ENCODE measurements around the gene PTPRT.

Gene PTPRT

GRCh38 chr20:43096931-43097260, 92.8 kb downstream of the PTPRT start:
- no peak for DNase-seq (ENCODE audit: low read depth)
- TF ChIP-seq CTCF (conservative IDR thresholded peaks at IDR 0.05; ENCODE audit: control insufficient read depth, insufficient read depth, low read depth, low read length), result no peak
- no peak overlapping the region for H3K4me3 ChIP-seq (ENCODE audit: control insufficient read depth, low read depth, low read length)

- no peak for DNase-seq (ENCODE audit: low read depth)
- no peak overlapping the region for H3K4me3 ChIP-seq (ENCODE audit: control insufficient read depth, low read depth, low read length)
- TF ChIP-seq CTCF (conservative IDR thresholded peaks at IDR 0.05; ENCODE audit: control insufficient read depth, insufficient read depth, low read depth, low read length), result no peak
Measured at GRCh38 chr20:43096126-43096930, 93.4 kb downstream of the PTPRT start.

- H3K4me3 ChIP-seq (ENCODE audit: control insufficient read depth, low read depth, low read length), result no peak overlapping the region
- no peak for TF ChIP-seq CTCF (conservative IDR thresholded peaks at IDR 0.05; ENCODE audit: control insufficient read depth, insufficient read depth, low read depth, low read length)
- no peak for DNase-seq (ENCODE audit: low read depth)
Measured at GRCh38 chr20:43095034-43095433, 94.7 kb downstream of the PTPRT start.

GRCh38 chr20:43092386-43093088, 97.2 kb downstream of the PTPRT start:
- TF ChIP-seq CTCF (conservative IDR thresholded peaks at IDR 0.05; ENCODE audit: control insufficient read depth, insufficient read depth, low read depth, low read length), result no peak
- no peak for DNase-seq (ENCODE audit: low read depth)
- no peak overlapping the region for H3K4me3 ChIP-seq (ENCODE audit: control insufficient read depth, low read depth, low read length)

GRCh38 chr20:43068482-43068881, 121.2 kb downstream of the PTPRT start:
- TF ChIP-seq CTCF (conservative IDR thresholded peaks at IDR 0.05; ENCODE audit: control insufficient read depth, insufficient read depth, low read depth, low read length), result no peak
- no peak overlapping the region for H3K4me3 ChIP-seq (ENCODE audit: control insufficient read depth, low read depth, low read length)
- DNase-seq (ENCODE audit: low read depth), result no peak

GRCh38 chr20:43066125-43066524, 123.6 kb downstream of the PTPRT start:
- no peak for DNase-seq (ENCODE audit: low read depth)
- no peak for TF ChIP-seq CTCF (conservative IDR thresholded peaks at IDR 0.05; ENCODE audit: control insufficient read depth, insufficient read depth, low read depth, low read length)
- H3K4me3 ChIP-seq (ENCODE audit: control insufficient read depth, low read depth, low read length), result no peak overlapping the region
